8988T (cell line): ENCODE data around the gene LLGL1.
A peak's percentile ranks its signal among the peaks of the same experiment; 100 is the strongest.

ENCODE experiments used
- DNase-seq: peaks from one replicate; pipeline ENCODE4 v3.0.0; 2011

The LLGL1 gene

GRCh38 chr17:18253947-18254821 lies 28.7 kb downstream of the LLGL1 start:
- DNase-seq = no peak

- no peak for DNase-seq
These were observed 29.6 kb downstream of the LLGL1 start for GRCh38 chr17:18254888-18255649.

GRCh38 chr17:18256351-18256750 lies 30.9 kb downstream of the LLGL1 start:
- no peak for DNase-seq

GRCh38 chr17:18256776-18257175 lies 31.3 kb downstream of the LLGL1 start:
- DNase-seq = no peak

GRCh38 chr17:18257268-18257981 lies 32.0 kb downstream of the LLGL1 start:
- peak; percentile 65 for DNase-seq

- DNase-seq = peak; percentile 72
These were observed 32.5 kb downstream of the LLGL1 start for GRCh38 chr17:18257982-18258355.

GRCh38 chr17:18258356-18259038 lies 33.1 kb downstream of the LLGL1 start, which contains the start of gene FLII:
Gene FLII (minus strand): TSS chr17:18258738. CDS start chr17:18258690, 48 bp downstream.
- DNase-seq = peak; percentile 68

GRCh38 chr17:18259621-18260331 lies 34.3 kb downstream of the LLGL1 start:
- peak; percentile 57 for DNase-seq

DNA sequence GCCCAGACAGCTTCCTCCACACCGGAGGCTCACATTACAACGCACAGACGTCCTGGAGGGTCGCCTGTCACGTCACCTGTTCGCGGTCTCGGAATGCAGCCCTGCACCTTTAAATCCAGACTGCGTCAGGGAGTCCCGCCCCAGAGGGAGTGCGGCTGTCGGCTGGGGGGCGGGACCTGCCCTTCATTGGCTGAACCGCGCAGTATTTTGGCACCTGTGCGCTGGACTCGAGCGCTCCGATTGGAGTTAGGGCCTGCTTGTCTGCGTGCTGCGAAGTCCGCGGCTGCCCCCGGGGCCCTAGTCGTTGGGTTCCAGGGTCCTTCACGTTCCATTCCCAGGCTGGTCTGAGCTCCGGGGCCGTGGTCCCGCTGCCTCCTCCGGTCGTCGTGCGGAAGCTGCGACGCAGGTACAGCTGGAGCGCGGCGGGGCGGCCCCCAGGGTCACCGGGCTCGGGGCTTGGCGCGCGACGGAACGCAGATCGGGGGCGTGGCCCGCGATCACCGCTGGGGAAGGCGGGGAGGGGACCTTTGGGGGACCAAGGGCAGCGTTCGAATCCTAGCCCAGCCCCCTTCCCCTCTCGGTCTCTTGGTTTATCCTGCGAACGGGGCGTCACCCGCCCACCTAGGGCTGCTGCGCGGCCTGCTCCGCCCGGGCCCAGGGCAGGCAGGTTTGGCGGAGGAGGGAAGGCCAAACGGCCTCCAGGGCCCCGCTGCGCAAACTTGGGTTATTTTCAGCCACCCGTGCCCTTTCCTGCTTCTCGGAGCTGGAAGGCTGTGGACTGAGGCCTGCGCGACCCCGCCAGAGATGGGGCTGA lies 35.1 kb downstream of the LLGL1 start, which contains the start of gene MIEF2:
TSS of gene MIEF2 (plus strand) at position 331 of the 814 bp plus-strand sequence. CDS start 2,059 bp downstream, outside the sequence.
- peak; percentile 98 for DNase-seq

GRCh38 chr17:18261146-18261515 lies 35.7 kb downstream of the LLGL1 start:
- peak; percentile 80 for DNase-seq

DNA sequence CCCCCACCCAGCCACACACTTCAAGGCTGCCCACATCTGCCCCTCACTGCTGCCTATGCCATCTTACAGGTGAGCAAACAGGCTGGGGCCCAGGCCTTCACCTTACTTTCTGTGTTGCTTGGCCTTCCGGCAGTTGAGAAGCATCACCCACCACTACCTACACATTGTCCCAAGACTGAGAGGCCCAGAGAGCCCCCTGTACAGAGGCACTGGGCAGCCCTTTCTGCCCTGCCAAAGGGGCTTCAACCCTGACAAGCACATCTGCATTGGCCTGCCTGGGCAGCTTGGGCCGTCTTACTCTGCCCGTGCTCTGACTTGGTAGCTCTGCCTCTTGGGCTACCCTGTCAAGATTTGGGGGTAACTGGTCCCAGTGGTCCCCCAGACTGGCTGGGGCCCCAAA lies 36.2 kb downstream of the LLGL1 start:
- peak; percentile 23 for DNase-seq

GRCh38 chr17:18262111-18262510 lies 36.7 kb downstream of the LLGL1 start:
- DNase-seq = no peak

DNA sequence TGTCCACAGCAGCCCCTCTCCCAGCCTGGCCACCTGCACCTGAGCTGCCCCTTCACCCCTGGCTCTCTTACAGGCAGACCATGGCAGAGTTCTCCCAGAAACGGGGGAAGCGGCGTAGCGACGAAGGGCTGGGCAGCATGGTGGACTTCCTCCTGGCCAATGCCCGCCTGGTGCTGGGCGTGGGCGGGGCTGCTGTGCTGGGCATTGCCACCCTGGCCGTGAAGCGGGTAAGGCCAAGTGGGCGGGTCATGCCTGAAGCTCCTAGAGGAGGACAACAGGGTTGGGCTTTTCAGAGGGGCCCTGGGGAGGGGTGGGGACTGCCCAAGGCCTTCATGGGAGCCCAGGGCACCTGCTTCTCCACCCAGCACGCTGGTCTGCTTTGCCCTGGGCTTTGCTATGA lies 37.2 kb downstream of the LLGL1 start:
- DNase-seq = no peak

- no peak for DNase-seq
These were observed 38.6 kb downstream of the LLGL1 start for GRCh38 chr17:18263885-18264682.

GRCh38 chr17:18267366-18267765 lies 41.9 kb downstream of the LLGL1 start:
- no peak for DNase-seq

DNA sequence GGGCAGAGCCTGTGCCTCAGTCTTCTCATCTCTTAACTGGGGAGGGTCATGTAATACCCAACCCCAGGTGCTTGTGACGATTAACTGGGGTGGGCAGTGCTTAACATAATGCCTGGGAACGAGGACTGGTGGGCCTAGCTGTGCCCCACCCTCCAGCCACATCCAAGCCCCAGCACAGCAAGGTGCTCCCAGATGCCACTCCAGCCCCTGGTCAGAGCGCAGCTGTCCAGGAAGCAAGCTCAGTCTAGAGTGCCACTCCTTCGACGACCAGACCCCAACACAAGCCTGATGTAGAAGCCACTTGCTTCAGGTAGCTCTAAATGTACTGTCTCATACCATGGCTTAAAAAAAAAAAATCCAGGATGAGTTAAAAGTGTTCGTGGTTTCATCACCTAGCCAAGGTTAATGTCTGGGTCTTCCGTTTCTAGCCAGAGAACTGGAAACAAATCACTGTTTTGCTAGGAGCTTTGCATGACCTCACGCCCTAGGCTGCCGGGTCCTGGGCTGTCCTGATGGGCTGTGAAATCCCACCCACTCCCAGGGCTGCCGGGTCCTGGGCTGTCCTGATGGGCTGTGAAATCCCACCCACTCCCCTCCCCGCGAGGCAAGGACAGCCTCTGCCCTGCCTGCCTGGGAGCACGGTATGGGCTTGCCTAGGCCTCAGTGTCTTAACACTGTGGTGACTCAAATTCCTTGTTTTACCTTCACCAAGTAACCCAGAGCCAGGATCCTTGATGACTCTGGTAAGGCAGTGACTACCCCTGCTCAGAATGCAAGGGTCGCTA lies 42.7 kb downstream of the LLGL1 start:
- DNase-seq = no peak

GRCh38 chr17:18270046-18270931 lies 44.9 kb downstream of the LLGL1 start:
- no peak for DNase-seq

DNA sequence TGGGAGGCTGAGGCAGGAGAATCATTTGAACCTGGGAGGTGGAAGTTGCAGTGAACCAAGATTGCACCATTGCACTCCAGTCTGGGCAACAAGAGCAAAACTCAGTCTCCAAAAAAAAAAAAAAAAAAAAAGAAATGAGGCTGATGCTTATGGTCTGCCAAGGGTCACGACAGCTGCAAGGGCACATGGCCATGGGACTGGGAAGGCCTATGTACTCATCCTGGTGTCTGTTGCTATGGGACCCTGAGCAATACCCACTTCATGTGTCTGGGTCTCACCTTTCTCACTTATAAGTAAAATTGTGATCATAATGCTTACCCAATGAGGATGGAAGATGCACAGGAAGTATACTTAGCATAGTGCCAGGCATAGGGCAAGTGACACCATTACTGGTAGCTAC lies 51.6 kb downstream of the LLGL1 start:
- no peak for DNase-seq
